ENCODE measurements around the gene ZNF423.

Gene ZNF423

GRCh38 chr16:49483651-49484450, 372.1 kb downstream of the ZNF423 start:
- DNase-seq: no peak

- no peak for DNase-seq
These were observed 372.7 kb downstream of the ZNF423 start for GRCh38 chr16:49483251-49483650.

- no peak for DNase-seq
These were observed 373.2 kb downstream of the ZNF423 start for GRCh38 chr16:49482690-49483089.

- no peak for DNase-seq
These were observed 377.3 kb downstream of the ZNF423 start for GRCh38 chr16:49478616-49479015.

- DNase-seq: no peak
These were observed 377.8 kb downstream of the ZNF423 start for GRCh38 chr16:49478107-49478506.

- DNase-seq: no peak
These were observed 378.5 kb downstream of the ZNF423 start for GRCh38 chr16:49477250-49477895.

GRCh38 chr16:49474741-49475140, 381.2 kb downstream of the ZNF423 start:
- no peak for DNase-seq

- no peak for DNase-seq
These were observed 382.1 kb downstream of the ZNF423 start for GRCh38 chr16:49473773-49474172.

GRCh38 chr16:49473131-49473530, 382.8 kb downstream of the ZNF423 start:
- no peak for DNase-seq

GRCh38 chr16:49472598-49472997, 383.3 kb downstream of the ZNF423 start:
- DNase-seq: no peak

GRCh38 chr16:49471038-49471727, 384.7 kb downstream of the ZNF423 start:
- no peak for DNase-seq

- DNase-seq: no peak
These were observed 385.4 kb downstream of the ZNF423 start for GRCh38 chr16:49470513-49470991.

GRCh38 chr16:49469930-49470451, 385.9 kb downstream of the ZNF423 start:
- DNase-seq: no peak

GRCh38 chr16:49469311-49469670, 386.6 kb downstream of the ZNF423 start:
- no peak for DNase-seq

GRCh38 chr16:49468611-49469310, 387.2 kb downstream of the ZNF423 start:
- no peak for DNase-seq

- no peak for DNase-seq
These were observed 388.2 kb downstream of the ZNF423 start for GRCh38 chr16:49467540-49468372.

GRCh38 chr16:49466881-49467280, 389.0 kb downstream of the ZNF423 start:
- DNase-seq: no peak

- DNase-seq: no peak
These were observed 389.4 kb downstream of the ZNF423 start for GRCh38 chr16:49466529-49466831.

GRCh38 chr16:49465661-49466528, 390.0 kb downstream of the ZNF423 start:
- DNase-seq: no peak

GRCh38 chr16:49464877-49465504, 390.9 kb downstream of the ZNF423 start:
- DNase-seq: no peak

GRCh38 chr16:49464093-49464492, 391.8 kb downstream of the ZNF423 start:
- no peak for DNase-seq
